ENCODE data around the gene PIGX.
A peak's percentile ranks its signal among the peaks of the same experiment; 100 is the strongest.
"Not testable (repeated sequence)": the region's sequence is repeated elsewhere in the genome, so short reads cannot be mapped to it uniquely, and the experiment has no call there.

Gene PIGX

DNA sequence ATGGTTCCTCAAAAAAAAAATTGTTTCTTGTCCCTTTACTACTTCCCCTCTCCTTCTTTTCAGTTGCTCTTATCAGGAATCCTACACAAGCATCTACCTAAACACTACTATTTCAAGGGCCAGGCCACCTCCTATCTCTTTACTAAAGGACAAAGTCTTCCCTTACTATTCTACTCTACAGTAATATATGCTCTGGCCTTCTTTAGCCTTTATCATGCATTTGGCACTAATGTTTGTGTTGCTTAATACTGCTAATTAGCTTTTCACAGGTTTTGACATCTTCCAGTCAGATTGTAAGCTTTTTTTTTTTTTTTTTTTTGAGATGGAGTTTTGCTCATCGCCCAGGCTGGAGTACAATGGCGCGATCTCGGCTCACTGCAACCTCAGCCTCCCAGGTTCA, 5.4 kb upstream of the PIGX start:
- no peak for DNase-seq

DNA sequence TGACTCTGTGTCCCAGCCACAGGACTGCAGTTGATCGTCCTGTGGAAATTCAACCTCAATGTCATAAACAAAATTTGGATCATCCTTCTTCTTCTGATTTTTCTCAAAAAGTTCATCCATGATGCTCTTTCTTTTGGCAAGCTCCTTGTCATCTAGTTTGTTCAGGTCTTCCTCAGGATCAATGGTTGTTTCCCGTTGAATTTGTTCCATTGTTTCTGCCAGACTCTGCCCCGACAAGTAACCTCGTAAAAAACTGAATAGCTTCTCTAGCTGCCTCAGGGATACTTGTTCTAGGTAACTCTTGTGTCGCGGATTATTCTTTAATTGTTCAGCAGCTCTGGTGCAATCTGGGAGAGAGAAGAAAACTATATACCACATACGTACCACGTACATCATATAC, 4.6 kb upstream of the PIGX start:
- DNase-seq = no peak

DNA sequence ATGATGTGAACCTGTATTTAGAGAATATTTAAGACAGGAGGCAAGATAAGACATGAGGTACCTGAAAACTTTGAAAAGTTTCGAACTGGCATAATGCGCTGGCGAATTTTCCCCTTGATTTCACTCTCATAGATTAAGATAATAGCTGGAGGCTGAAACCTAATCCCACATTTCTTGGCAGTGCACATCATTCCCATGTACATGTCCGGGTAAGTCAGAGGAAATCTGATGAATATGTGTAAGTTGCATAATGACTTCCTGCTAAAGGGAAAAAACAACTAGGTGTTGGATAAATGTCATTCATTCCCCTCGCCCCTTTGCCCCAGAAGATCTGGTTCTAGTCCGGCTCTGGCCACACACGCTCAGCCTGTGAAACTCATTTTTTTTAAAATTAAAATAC, 3.7 kb upstream of the PIGX start:
- DNase-seq = no peak

DNA sequence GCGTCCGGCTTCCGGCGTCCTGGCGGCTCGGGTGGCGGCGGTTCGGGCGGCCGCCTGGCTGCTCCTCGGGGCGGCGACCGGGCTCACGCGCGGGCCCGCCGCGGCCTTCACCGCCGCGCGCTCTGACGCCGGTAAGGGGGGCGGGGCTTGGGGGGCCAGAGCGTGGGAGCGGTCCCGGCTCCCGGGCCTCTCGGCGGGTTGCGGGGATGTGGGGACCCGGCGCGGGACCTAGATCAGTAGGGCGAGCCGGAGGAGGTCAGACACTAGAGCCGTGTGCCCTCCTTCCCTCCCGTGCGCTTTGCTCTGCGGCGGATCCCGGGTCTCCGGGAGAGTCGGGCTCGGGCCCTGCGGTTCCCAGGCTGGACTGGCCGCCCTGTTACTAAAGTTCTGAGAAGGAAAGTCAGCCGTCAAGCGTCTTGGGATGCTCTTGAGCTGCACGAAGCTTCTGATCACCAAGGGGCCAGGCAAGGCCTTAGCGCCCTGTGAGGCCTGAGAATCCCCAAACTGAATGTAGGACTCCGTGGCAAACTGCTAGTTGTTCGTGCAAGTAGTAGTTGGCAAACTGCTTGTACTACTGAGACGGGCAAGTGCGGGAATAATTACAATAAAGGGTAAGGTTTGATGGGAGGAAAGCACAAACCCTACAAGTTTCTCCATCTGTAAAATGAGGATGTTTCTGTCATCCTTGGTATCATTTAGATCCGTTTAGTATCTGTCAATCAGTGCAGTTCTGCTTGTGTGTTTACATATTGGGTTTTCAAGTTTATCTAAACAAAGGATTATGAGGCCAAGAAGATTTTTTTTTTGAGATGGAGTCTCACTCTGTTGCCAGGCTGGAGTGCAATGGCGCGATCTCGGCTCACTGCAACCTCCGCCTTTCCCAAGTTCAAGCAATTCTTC, 587 bp downstream of the PIGX start:
- DNase-seq = peak; percentile 31

DNA sequence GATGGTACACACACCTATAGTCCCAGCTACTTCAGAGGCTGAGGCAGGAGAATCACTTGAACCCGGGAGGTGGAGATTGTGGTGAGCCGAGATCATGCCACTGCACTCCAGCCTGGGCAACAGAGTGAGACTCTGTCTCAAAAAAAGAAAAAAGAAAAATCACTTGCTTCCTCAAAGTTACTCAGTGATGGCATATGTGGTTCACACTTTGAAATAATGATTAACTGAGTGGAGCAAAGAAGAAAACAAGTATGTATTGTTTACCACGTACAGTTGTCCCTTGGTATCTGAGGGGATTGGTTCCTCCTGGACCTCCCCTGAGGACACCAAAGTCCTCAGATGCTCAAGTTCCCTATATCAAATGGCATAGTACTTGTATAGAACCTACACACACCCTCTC, 5.0 kb downstream of the PIGX start:
- DNase-seq = not testable (repeated sequence)

DNA sequence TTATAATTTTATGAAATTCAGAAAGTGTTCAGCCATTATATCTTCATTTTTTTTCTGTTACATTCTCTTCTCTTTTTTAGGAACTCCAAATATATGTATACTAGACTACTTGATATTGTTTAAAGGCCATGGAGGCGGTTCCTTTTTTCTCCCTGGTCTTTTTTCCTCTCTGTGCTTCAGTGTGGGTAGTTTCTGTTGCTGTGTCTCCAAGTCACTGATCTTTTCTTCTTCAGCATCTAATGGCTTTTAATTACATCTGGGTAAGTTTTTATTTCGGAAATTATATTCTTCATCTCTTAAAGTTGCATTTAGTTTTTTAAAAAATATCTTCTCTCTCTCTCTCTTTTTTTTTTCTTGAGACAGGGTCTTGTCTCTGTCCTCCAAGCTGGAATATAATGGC, 8.9 kb downstream of the PIGX start:
- DNase-seq = no peak

DNA sequence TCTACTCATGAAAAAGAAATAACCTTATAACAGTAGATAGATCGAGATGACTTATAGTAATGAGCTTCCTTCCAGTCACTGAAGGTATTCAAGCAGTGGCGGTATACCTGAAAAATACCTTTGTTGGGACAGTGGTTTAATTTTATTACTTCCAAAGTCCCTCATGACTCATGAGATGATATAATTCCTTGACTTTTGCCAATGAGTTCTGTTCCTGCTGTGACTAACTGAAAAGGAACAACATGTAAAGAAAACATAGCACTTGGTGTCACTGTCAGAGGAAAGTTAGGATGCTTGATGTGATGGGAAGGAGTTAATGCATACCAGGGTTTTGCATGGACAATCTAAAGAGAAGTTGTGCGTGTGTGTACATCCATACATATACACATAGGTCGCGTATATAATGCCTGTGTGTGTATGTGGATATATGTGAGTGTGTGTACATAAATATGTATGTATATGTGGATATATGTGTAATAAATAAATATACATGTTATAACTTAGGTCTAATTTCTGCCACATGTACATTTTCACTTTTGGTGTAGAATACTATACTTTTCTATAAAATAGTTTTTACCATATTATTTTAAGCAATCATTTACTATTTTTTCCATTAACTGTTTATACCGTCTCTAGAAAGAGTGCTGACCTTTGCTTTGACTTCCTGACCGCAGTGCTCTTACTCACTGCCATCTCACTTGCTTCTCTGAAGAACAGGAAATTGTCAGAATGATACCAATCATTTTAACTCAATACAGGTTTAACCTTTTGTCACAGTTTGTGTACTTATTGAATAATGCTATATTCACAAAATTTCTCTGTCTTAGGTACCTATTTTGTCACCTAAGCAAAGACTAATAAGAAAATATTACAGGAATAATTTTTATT, 14.9 kb downstream of the PIGX start:
- DNase-seq = no peak

DNA sequence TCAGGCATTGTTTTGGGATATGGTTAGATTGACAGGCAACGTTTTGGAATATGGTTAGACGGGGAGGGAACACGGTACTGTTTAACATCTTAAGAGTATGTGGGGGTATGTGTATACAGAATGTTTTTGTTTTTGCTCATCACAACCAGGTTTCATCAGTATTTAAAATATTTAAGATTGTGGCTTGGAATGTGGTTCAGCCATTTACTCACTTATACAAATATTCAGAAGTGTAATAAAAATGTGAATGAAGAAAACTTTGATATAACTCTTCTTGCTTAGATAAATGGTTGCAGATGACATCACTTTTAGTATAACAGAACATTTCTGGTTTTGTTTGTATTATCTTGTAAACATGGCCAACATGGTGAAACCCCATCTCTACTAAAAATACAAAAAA, 23.6 kb downstream of the PIGX start:
- DNase-seq = no peak

DNA sequence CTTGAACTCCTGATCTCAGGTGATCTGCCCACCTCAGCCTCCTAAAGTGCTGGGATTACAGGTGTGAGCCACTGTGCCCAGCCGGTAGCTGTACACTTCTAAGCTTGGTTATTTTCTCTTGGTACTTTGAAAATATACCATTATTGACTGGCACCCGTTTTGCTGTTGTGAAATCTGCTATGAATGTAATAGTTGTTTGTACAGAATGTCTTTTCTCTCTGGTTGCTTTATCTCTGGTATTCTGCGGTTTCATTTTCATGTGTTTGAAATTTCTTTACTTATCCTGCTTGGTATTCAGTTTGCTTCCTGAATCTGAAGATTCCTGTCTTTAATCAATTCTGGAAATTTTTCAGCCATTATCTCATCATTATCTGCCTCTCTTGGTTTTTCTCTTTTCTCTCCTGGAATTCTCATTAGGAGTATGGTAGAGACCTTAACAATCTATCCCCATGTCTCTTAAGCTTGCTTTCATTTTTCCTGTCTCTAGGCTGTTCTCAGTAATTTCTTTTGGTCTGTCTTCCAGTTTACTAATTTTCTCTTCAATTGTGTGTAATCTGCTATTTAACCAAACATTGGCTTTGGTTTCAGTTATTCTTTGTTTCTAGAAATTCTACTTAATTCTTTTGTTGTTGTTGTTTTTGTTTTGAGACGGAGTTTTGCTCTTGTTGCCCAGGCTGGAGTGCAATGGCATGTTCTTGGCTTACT, 24.6 kb downstream of the PIGX start:
- DNase-seq = no peak

DNA sequence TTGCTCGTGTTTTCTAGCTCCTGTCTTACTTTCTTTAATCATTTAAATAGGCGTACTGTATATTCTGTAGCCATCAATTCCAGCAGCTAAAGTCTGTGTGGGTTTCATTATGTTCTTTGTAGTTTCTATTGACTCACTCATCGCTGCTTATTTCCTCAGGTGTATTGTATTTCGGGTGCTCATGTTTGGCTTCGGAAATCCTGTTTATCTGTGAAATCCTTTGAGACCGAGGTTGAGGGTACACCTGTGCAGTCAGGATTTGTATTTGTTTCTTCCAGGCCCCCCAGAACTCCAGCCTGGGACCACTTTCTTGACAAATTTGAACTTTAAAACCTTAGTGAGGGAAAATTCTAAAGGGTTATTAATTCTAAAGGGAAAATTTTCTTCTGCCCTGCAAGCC, 25.5 kb downstream of the PIGX start:
- DNase-seq = no peak

DNA sequence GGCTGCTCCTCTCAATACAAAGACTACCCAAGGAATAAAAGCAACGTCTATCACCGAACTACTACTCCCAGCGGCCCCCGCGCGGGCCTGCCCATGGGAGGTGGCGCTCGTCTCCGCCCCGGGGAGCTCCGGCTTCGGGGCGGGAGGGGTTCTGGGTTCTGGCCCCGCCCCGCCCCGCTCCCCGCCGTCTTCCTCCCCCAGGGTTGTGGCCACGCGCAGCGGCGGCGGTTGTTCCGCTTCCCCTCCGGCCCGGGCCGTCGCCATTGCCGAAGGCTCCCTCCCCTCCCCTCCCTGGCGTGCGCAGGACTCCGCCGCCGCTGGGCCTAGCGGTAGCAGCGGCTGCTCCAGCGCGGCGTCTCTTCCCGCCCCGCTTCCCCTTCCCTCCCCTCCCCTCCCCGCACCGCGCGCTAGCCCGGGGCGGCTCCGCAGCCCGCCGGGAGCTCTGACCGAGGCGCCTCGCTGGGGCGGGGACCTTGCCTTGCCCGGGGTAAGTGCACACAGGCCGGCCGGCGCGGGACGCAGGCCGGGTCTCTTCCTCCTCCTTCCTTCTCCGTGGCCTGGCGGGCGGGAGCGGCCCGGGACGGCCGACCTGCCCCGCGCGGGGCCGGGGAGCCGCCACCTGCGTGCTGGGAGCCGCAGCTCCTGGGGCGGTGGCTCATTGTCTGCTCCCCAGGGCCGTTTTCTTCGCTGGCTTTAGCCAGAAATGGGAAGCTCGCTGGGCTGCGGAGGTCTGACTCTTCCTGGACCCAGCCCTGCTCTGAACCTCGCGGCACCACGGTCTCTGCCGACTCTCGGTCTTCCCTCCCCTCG, 27.7 kb downstream of the PIGX start, which contains the start of gene PAK2:
Gene PAK2, plus strand, starts transcription at position 187 of the 810 bp plus-strand sequence. CDS start 42,790 bp downstream, outside the sequence.
- DNase-seq = peak; percentile 76

DNA sequence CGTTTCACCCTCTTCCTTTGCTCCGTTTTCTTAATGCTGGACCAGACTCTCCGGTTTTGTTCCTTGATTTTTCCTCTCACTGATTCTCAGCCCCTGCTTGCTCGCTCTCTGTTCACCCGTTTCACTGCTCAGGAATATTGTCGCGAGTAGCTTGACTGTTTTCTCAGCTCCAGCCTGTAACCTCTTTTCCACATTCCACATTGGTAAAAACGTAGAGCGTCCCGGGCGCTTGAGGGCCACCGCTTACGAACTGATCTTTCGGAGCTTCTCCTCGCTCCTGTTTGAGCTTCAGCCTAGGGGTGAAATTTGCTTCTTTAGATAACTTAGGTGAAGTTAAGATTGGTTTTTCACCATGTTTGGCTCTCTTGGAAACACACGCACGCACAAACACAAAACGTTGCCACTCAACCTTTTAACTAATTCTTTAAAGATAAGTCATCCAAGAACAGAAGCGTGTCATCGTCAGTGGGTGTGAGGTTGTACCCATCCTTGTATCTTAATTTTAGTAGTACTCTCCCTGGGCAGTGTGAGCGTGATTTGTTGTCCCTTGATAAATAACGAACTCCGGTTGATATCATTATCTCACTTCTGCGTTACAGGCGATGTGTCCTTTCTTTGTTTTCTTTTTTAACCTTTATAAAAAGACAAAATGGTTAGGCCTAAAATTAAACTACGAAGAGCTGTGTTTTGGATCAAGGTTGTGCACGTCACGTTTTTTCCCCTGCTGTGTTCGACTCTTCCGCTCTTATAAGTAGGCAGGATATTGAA, 28.5 kb downstream of the PIGX start:
- DNase-seq = peak; percentile 41

DNA sequence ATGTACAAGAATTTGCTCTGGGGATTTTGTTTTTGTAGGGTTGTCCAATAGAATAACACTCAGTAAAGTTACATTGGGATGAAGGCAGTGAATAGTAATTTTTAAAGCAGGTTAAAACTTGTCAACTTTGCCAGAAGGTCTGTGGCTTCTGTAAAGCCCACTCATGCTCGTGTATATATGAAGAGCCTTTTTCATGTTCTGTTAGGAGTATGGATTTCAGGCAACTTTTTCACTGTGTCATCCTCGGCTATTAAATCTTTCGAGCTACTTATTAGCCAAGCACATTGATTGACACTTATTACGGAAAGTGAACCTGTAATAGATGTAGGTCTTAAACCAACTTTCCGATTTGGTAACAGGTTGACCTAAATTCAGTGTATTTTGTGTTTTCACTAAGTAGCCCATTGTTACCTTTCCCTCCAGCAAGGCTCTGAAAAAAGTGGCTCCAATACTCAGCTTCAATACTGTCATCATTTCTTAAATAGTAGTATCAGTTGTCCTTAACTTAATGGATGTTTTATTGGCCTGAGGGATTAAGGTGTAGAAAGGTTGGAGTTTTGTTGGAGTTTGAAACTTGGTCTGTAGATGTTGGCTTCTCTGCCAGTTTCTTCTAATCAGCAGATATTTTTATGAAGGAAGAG, 29.2 kb downstream of the PIGX start:
- DNase-seq = no peak

DNA sequence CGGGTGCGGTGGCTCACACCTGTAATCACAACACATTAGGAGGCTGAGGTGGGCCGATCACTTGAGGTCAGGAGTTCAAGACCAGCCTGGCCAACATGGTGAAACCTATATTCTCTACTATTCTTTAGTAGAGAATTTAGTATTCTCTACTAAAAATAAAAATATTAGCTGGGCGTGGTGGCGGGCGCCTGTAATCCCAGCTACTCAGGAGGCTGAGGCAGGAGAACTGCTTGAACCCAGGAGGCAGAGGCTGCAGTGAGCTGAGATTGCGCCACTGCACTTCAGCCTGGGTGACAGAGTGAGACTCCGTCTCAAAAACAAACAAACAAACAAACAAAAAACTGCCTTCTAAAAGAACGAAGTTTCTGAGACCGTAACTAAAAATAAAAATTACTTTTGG, 31.4 kb downstream of the PIGX start:
- not testable (repeated sequence) for DNase-seq

DNA sequence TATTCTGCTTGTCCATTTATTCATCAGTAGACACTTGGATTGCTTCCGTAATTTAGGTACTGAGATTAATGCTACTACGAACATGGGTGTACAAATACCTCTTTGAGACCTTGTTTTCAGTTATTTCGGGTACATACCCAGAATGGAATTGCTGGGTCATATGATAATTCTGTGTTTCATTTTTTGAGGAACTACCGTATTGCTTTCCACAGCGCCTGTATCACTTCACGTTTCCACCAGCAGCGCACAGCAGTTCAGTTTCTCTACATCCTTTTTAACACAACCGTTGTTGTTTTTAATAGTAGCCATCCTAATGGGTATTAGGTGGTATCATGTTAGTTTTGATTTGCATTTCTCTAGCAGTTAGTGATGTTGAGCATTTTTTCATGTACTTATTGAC, 36.9 kb downstream of the PIGX start:
- DNase-seq = no peak

DNA sequence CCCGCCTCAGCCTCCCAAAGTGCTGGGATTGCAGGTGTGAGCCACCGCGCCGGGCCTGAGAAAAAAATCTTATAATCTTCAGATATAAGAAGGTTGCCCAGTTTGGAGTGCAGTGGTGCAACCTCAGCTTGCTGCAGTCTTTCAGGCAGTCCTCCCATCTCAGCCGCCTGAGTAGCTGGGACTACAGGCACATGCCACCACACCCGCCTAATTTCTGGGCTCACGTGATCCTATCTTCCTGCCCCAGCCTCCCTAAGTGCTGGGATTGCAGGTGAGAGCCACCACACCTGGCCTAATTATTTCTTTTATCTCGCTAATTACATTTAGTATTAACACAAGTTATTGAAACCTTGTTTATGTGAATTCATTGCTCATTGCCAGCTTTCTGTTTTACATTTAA, 41.0 kb downstream of the PIGX start:
- no peak for DNase-seq

DNA sequence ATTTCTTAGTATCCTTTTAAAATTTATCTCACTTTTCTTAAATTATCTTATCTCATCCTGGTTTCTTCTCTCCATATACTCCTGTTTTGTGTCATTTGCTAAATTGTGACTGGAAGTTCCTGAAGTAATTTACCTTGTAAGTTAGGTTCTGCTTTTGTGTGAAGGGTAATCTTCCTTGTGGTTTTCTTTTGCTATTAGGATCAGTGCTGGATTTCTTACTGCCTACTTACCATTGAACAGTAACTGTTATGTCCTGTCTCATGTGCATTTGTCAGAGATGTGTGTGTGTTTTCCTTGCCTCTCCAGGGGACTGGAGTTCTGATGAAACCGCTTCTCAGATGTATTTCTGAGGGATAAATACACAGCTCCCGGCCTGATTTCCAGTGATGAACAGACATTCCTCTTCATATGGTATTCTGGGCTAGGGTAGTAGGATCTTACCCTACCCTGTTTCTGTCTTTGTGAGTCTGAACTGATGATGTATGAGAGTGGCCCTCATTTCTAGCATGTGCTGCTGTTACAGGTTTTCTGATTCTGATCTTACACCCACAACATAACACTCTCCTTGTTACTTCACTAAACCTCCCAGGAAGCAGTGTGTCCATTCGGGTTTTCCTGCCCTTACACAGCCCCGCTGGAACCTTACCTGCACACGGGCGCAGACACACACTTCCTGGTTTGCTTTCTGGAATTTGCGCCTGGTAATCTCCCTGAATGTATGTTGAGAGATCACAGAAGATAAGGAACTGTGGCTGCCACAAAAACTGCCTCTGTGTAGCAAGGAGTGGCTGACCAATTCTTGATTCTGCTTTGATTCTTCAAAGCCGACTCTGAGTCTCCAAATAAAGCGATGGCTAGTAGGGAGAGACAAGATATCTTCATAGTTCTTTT, 42.2 kb downstream of the PIGX start:
- no peak for DNase-seq

DNA sequence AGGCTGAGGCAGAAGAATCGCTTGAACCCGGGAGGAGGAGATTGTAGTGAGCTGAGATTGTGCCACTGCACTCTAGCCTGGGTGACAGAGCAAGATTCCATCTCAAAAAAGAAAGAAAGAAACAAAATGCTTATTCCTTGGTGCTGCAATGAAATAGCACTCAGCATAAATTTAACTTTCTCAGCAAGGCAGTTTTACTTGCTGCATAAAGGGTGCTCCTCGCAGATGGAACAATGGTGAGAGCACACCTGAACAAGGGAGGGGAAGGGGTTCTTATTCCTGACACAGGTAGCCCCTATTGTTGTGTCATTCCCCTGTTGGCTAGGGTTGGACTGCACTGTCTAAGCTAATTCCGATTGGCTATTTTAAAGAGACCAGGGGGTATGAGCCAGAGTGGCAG, 44.6 kb downstream of the PIGX start:
- DNase-seq = no peak

DNA sequence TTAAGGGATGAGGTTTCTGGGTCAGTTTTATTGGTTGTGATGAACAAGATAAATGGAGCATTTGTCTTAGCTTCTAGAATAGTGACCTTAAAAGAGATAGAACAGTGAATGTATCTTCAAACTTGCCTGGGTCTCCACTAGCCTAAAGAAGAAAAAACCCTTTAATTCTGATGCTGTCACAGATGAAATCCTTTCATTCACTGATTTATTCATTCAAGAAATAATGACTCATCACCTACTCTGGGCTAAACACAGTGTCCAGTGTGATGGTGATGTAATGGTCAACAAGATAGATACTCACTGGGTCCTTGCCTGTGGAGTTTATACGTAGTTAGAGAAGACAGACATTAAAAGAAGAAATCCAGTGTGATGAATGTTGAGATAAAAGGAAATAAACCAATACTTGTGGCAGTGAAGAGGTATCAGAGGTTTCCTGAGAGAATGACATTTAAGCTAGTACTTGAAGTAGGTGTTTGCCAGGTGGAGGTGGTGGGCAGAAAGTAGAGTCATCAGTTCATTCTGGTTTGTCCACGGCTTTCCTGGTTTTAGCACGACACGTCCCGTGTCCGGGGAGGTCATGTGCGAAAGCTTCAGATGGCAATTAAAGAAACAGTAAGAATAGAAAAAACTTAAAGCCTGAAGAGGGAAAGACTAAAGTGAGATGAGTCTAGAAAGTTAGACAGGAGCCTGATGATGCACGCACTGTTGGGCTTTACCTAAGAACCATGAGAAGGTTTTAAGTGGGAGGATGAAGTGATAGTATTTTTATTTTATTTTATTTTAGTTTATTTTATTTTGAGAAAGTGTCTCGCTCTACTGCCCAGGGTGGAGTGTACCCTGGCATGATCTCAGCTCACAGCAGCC, 45.9 kb downstream of the PIGX start:
- DNase-seq = no peak

Data from DMS79 (cell line).